ENCODE measurements around the gene HS3ST3A1.

Gene HS3ST3A1

DNA sequence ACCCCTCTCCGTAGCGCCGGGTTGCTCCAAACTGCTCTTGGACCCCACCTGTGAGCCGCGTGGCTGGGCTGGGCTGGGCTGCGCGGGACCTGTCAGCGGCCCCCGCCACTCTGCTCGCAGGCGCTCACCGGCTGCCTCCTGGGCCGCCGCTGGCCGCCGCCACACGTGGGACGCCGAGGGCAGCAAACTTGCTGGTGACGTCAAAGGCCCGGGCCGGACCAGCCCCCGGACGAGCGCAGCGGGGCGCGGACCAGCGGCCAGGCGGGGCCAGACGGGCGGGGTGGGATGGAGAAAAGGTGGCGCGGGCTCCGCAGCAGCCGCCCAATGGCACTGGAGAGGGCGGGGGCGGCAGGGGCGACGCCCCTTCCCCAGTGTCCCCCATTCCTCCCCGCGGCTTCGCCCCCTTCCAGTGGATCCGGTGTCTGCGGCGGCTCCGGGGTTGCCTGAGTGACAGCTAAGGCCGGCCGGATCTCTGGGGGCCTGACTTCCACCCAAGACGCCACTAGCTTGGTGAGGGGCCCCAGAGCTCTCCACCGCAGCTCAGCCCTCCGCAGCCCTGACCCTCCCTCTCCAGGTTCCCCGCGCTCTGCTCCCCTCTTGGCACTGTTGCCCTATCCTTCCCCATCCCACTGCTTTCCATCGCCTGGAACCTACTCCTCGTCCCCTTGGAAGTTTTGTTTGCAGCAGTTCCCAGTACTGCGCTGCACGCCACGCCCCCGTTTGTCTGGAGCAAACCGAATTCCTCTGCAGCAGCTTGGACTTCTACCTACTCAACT, at the start of gene HS3ST3A1:
Gene HS3ST3A1 (minus strand): TSS at position 154 of the 776 bp plus-strand sequence. CDS start 800 bp downstream, outside the sequence.
- peaks cover 23 to 33% of the 10 kb centered on the region in 2 donors for H3K27me3 ChIP-seq (ENCODE audit: control insufficient read depth in 1 of 2, insufficient read depth in 2 of 2, low read length in 2 of 2)
- no peaks in the 10 kb centered on the region for H3K4me1 ChIP-seq (ENCODE audit: control insufficient read depth in 1 of 2, insufficient read depth in 2 of 2, low read length in 2 of 2)
- H3K36me3 ChIP-seq (ENCODE audit: control insufficient read depth in 1 of 2, insufficient read depth in 2 of 2, low read length in 2 of 2): no peaks in the 10 kb centered on the region
- peak within 1 kb of the TSS; percentile 10 for H3K27ac ChIP-seq (ENCODE audit: low read depth, low read length)
- peak within 1 kb of the TSS; percentile 22 to 54 for H3K4me3 ChIP-seq (ENCODE audit: low read depth in 1 of 2, low read length in 2 of 2)
- H3K9ac ChIP-seq (ENCODE audit: low read depth in 1 of 2, low read length in 2 of 2): no peak within 1 kb of the TSS
- no peaks in the 10 kb centered on the region for H3K9me3 ChIP-seq (ENCODE audit: control insufficient read depth in 1 of 2, low read length in 2 of 2)

DNA sequence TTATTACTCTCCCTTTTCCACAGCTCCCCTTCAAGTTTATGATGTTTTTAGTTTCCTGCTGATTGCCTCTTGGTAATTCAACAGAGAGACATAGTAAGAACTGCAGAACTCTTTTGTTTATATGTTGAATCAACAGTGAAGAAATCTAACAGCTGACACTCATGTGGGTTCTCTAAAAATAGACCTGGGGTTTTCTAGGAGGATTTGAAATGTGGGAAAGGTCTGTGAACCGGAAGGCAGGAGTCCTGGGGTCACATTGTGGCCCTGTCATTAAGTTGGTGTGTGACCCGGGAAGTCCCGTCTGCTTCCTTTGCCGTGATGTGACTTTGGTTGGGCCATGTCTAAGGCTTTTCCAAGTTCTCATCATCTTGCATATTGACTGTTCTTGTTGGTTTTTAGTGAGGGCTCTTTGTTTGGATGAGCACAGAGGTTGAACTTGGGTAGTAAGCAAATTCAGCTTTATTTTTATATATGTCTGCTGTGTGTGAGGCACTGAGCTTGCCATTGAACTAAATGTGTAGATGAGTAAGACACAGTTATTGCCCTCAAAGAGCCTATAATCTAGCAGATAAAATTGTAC, 48.5 kb upstream of the HS3ST3A1 start:
- no peaks in the 10 kb centered on the region for H3K4me1 ChIP-seq (ENCODE audit: control insufficient read depth in 1 of 2, insufficient read depth in 2 of 2, low read length in 2 of 2)
- H3K9ac ChIP-seq (ENCODE audit: low read depth in 1 of 2, low read length in 2 of 2): no peak overlapping the region
- no peaks in the 10 kb centered on the region for H3K27me3 ChIP-seq (ENCODE audit: control insufficient read depth in 1 of 2, insufficient read depth in 2 of 2, low read length in 2 of 2)
- H3K27ac ChIP-seq (ENCODE audit: low read depth, low read length): no peak overlapping the region
- H3K4me3 ChIP-seq (ENCODE audit: low read depth in 1 of 2, low read length in 2 of 2): no peak overlapping the region
- H3K9me3 ChIP-seq (ENCODE audit: control insufficient read depth in 1 of 2, low read length in 2 of 2): no peaks in the 10 kb centered on the region
- no peaks in the 10 kb centered on the region for H3K36me3 ChIP-seq (ENCODE audit: control insufficient read depth in 1 of 2, insufficient read depth in 2 of 2, low read length in 2 of 2)

DNA sequence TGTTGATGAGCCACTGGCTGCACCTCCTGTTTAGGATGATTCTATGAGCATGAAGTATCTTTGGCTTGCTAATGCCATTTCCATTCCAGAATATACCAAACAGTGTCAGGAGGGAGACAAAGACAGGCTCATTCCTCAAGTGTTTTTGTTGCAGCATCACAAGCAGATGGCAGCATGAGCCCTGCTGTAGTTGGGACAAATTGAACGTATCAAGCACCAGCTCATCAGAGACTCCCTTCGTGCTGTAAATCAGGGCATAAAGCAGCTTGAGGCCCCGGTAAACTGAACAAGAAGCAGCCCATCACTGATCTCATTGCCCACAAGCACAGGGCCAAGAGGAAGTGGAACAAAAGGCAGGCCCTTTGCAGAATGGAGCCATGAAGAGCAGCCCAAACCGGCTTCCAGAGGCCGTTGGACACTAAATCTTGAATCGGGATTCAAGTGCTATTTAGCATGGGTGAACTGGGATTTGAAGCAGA, 45.9 kb upstream of the HS3ST3A1 start:
- no peak overlapping the region for H3K9ac ChIP-seq (ENCODE audit: low read depth in 1 of 2, low read length in 2 of 2)
- no peaks in the 10 kb centered on the region for H3K9me3 ChIP-seq (ENCODE audit: control insufficient read depth in 1 of 2, low read length in 2 of 2)
- no peaks in the 10 kb centered on the region for H3K27me3 ChIP-seq (ENCODE audit: control insufficient read depth in 1 of 2, insufficient read depth in 2 of 2, low read length in 2 of 2)
- H3K27ac ChIP-seq (ENCODE audit: low read depth, low read length): no peak overlapping the region
- H3K36me3 ChIP-seq (ENCODE audit: control insufficient read depth in 1 of 2, insufficient read depth in 2 of 2, low read length in 2 of 2): no peaks in the 10 kb centered on the region
- H3K4me3 ChIP-seq (ENCODE audit: low read depth in 1 of 2, low read length in 2 of 2): no peak overlapping the region
- H3K4me1 ChIP-seq (ENCODE audit: control insufficient read depth in 1 of 2, insufficient read depth in 2 of 2, low read length in 2 of 2): no peaks in the 10 kb centered on the region

DNA sequence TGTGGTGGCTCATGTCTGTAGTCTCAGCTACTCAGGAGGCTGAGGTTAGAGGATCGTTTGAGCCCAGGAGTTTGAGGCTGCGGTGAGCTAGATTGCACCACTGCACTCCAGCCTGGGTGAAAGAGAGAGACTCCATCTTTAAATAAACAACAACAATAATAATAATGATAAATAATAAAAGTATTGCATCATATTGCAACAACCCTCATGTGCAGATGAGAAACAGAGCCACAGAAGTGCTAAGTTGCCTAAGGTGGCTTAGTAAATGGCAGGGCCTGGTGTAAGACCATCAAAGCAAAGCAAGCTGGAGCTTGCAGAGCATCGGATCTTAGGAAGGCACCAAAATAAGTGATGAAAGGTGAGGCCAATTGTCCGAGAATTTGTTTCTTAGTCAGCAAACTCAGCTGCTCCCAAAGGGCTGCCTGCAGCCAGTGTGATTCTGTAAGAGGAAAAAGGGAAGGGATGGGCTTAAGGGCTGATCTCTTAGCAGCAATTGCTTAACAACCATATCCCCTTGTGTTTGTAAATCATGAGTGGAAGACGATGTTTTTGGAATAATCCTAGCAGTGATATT, 45.3 kb upstream of the HS3ST3A1 start:
- Histone ChIP-seq H3K27ac (ENCODE audit: low read depth, low read length) (no peak overlapping the region), H3K4me1 (ENCODE audit: control insufficient read depth in 1 of 2, insufficient read depth in 2 of 2, low read length in 2 of 2) (no peaks in the 10 kb centered on the region), H3K9ac (ENCODE audit: low read depth in 1 of 2, low read length in 2 of 2) (no peak overlapping the region), H3K36me3 (ENCODE audit: control insufficient read depth in 1 of 2, insufficient read depth in 2 of 2, low read length in 2 of 2) (no peaks in the 10 kb centered on the region), H3K9me3 (ENCODE audit: control insufficient read depth in 1 of 2, low read length in 2 of 2) (no peaks in the 10 kb centered on the region), H3K27me3 (ENCODE audit: control insufficient read depth in 1 of 2, insufficient read depth in 2 of 2, low read length in 2 of 2) (no peaks in the 10 kb centered on the region), H3K4me3 (ENCODE audit: low read depth in 1 of 2, low read length in 2 of 2) (no peak overlapping the region)

GRCh38 chr17:13646411-13646810, 44.7 kb upstream of the HS3ST3A1 start:
- H3K4me3 ChIP-seq (ENCODE audit: low read depth in 1 of 2, low read length in 2 of 2): no peak overlapping the region
- H3K9me3 ChIP-seq (ENCODE audit: control insufficient read depth in 1 of 2, low read length in 2 of 2): no peaks in the 10 kb centered on the region
- no peaks in the 10 kb centered on the region for H3K4me1 ChIP-seq (ENCODE audit: control insufficient read depth in 1 of 2, insufficient read depth in 2 of 2, low read length in 2 of 2)
- H3K27ac ChIP-seq (ENCODE audit: low read depth, low read length): no peak overlapping the region
- H3K9ac ChIP-seq (ENCODE audit: low read depth in 1 of 2, low read length in 2 of 2): no peak overlapping the region
- no peaks in the 10 kb centered on the region for H3K36me3 ChIP-seq (ENCODE audit: control insufficient read depth in 1 of 2, insufficient read depth in 2 of 2, low read length in 2 of 2)
- H3K27me3 ChIP-seq (ENCODE audit: control insufficient read depth in 1 of 2, insufficient read depth in 2 of 2, low read length in 2 of 2): no peaks in the 10 kb centered on the region

- H3K4me3 ChIP-seq (ENCODE audit: low read depth in 1 of 2, low read length in 2 of 2): no peak overlapping the region
- no peak overlapping the region for H3K9ac ChIP-seq (ENCODE audit: low read depth in 1 of 2, low read length in 2 of 2)
- H3K27me3 ChIP-seq (ENCODE audit: control insufficient read depth in 1 of 2, insufficient read depth in 2 of 2, low read length in 2 of 2): no peaks in the 10 kb centered on the region
- no peak overlapping the region for H3K27ac ChIP-seq (ENCODE audit: low read depth, low read length)
- H3K36me3 ChIP-seq (ENCODE audit: control insufficient read depth in 1 of 2, insufficient read depth in 2 of 2, low read length in 2 of 2): no peaks in the 10 kb centered on the region
- no peaks in the 10 kb centered on the region for H3K9me3 ChIP-seq (ENCODE audit: control insufficient read depth in 1 of 2, low read length in 2 of 2)
- no peaks in the 10 kb centered on the region for H3K4me1 ChIP-seq (ENCODE audit: control insufficient read depth in 1 of 2, insufficient read depth in 2 of 2, low read length in 2 of 2)
These were observed 41.5 kb upstream of the HS3ST3A1 start for GRCh38 chr17:13643180-13643579.

DNA sequence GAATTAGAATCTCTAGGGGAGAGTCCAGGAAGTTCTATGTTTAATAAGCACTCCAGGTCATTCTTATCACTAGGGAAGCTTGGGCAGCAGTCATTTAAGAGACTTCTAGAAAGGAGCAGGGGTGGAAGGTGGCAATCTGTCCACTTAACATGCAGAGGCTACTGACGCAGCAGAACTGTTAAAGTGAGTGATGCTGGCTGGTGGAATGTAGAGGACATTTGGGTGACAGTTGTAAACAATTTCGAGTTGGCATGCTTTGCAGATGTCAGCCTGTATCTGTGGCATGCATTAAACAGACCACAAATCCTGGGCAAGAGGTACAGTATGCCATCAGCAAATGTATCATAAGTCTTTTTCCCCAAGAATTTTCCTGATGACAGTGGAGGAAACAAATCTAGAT, 40.5 kb upstream of the HS3ST3A1 start:
- H3K27ac ChIP-seq (ENCODE audit: low read depth, low read length): no peak overlapping the region
- H3K4me3 ChIP-seq (ENCODE audit: low read depth in 1 of 2, low read length in 2 of 2): no peak overlapping the region
- H3K9me3 ChIP-seq (ENCODE audit: control insufficient read depth in 1 of 2, low read length in 2 of 2): no peaks in the 10 kb centered on the region
- no peaks in the 10 kb centered on the region for H3K4me1 ChIP-seq (ENCODE audit: control insufficient read depth in 1 of 2, insufficient read depth in 2 of 2, low read length in 2 of 2)
- H3K36me3 ChIP-seq (ENCODE audit: control insufficient read depth in 1 of 2, insufficient read depth in 2 of 2, low read length in 2 of 2): no peaks in the 10 kb centered on the region
- no peak overlapping the region for H3K9ac ChIP-seq (ENCODE audit: low read depth in 1 of 2, low read length in 2 of 2)
- H3K27me3 ChIP-seq (ENCODE audit: control insufficient read depth in 1 of 2, insufficient read depth in 2 of 2, low read length in 2 of 2): no peaks in the 10 kb centered on the region

DNA sequence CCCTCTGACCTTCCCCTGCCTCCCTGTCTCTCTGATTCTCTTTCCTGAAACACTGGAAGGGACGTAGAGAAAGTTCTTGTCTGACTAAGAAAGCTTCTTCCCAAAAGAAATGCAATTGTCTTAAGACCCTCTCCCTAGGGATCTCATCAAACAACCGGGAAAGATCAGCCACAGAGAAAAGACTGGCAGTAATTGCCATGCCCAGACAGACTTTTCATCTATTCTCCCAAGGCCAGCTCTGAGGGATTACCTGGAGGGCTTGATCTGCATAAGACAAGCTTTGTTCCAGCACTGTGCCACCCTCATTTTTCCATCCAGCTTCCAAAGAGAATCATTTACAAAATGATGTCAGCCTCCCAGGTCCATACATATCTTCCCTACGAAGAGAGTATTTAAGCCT, 38.8 kb upstream of the HS3ST3A1 start:
- Histone ChIP-seq H3K27ac (ENCODE audit: low read depth, low read length) (no peak overlapping the region), H3K4me1 (ENCODE audit: control insufficient read depth in 1 of 2, insufficient read depth in 2 of 2, low read length in 2 of 2) (no peaks in the 10 kb centered on the region)

DNA sequence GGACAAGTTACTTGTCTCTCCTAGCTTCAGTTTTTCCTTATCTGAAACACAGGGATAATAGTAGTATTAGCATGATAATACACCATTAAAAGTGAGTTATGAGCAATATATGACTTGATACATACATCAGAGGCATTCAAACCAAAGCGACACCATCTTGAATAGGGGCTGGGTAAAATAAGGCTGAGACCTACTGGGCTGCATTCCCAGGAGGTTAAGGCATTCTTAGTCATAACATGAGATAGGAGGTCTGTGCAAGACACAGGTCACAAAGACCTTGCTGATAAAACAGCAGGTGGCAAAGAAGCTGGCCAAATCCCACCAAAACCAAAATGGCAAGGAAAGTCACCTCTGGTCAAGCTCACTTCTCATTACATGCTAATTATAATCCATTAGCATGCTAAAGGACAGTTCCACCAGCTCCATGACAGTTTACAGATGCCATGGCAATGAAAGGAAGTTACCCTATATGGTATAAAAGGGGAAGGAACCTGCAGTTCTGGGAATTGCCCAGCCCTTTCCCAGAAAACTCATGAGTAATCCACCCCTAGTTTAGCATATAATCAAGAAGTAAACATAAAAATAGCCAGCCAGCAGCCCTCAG, 37.2 kb upstream of the HS3ST3A1 start:
- Histone ChIP-seq H3K27ac (ENCODE audit: low read depth, low read length) (no peak overlapping the region), H3K9ac (ENCODE audit: low read depth in 1 of 2, low read length in 2 of 2) (no peak overlapping the region), H3K9me3 (ENCODE audit: control insufficient read depth in 1 of 2, low read length in 2 of 2) (no peaks in the 10 kb centered on the region), H3K27me3 (ENCODE audit: control insufficient read depth in 1 of 2, insufficient read depth in 2 of 2, low read length in 2 of 2) (no peaks in the 10 kb centered on the region), H3K4me3 (ENCODE audit: low read depth in 1 of 2, low read length in 2 of 2) (no peak overlapping the region), H3K36me3 (ENCODE audit: control insufficient read depth in 1 of 2, insufficient read depth in 2 of 2, low read length in 2 of 2) (no peaks in the 10 kb centered on the region), H3K4me1 (ENCODE audit: control insufficient read depth in 1 of 2, insufficient read depth in 2 of 2, low read length in 2 of 2) (no peaks in the 10 kb centered on the region)

More for the DNA sequence above, 38.8 kb upstream of the HS3ST3A1 start:
- Histone ChIP-seq H3K9me3 (ENCODE audit: control insufficient read depth in 1 of 2, low read length in 2 of 2) (no peaks in the 10 kb centered on the region), H3K27me3 (ENCODE audit: control insufficient read depth in 1 of 2, insufficient read depth in 2 of 2, low read length in 2 of 2) (no peaks in the 10 kb centered on the region), H3K4me3 (ENCODE audit: low read depth in 1 of 2, low read length in 2 of 2) (no peak overlapping the region), H3K36me3 (ENCODE audit: control insufficient read depth in 1 of 2, insufficient read depth in 2 of 2, low read length in 2 of 2) (no peaks in the 10 kb centered on the region), H3K9ac (ENCODE audit: low read depth in 1 of 2, low read length in 2 of 2) (no peak overlapping the region)

GRCh38 chr17:13636951-13637350, 35.2 kb upstream of the HS3ST3A1 start:
- Histone ChIP-seq H3K4me3 (ENCODE audit: low read depth in 1 of 2, low read length in 2 of 2) (no peak overlapping the region), H3K9ac (ENCODE audit: low read depth in 1 of 2, low read length in 2 of 2) (no peak overlapping the region), H3K4me1 (ENCODE audit: control insufficient read depth in 1 of 2, insufficient read depth in 2 of 2, low read length in 2 of 2) (no peaks in the 10 kb centered on the region)

More at GRCh38 chr17:13636951-13637350, 35.2 kb upstream of the HS3ST3A1 start:
- no peaks in the 10 kb centered on the region for H3K27me3 ChIP-seq (ENCODE audit: control insufficient read depth in 1 of 2, insufficient read depth in 2 of 2, low read length in 2 of 2)
- no peaks in the 10 kb centered on the region for H3K9me3 ChIP-seq (ENCODE audit: control insufficient read depth in 1 of 2, low read length in 2 of 2)
- no peaks in the 10 kb centered on the region for H3K36me3 ChIP-seq (ENCODE audit: control insufficient read depth in 1 of 2, insufficient read depth in 2 of 2, low read length in 2 of 2)
- no peak overlapping the region for H3K27ac ChIP-seq (ENCODE audit: low read depth, low read length)

All from duodenal mucosa (tissue), 2 donors.